DMS79 (cell line): ENCODE data around the gene GPR158.
"Not testable (repeated sequence)": the region's sequence is repeated elsewhere in the genome, so short reads cannot be mapped to it uniquely, and the experiment has no call there.

Source experiments
- DNase-seq: peaks from one replicate; lab custom pipeline; 2025; lab: John Stamatoyannopoulos, UW

GPR158 gene

DNA sequence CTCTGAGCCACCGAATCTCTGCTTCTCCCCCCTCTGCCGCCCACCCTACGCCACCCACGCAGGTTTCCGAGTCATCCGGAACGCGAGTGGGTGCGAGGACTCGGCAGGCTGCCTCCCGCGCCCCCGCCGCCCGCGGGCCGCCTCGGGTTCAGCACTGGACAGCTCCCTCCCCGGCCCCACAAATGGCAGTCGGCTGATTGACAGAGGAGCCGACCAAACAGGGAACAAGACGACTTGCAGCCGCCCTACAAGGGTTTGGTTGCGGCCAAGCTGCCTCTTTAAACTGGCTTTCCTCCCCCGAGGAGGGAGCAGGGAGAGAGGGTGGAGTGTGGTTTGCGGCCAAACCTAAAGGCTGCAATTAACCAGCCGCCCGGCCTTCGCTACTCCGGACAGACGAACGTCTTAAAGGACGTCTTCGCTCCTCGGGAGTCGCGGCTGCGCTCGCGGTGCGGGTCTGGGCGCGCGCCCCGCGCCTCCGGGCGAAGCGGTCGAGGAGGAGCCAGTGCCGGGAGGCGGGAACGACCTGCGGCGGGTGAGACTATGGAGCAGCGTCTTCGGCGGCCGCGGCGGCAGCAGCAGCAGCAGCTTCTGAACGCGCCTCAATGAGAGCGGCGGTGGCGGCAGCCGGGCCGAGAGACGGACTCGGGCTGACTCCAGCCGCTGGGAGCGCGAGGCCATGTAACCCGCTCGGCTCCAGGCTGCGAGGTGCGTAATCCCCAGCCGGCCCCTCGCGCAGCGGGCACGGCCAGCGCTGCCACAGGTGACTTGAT, at the start of gene GPR158:
TSS of gene GPR158 (plus strand) at position 541 of the 770 bp plus-strand sequence. CDS start 420 bp downstream, outside the sequence.
- peak; percentile 68 for DNase-seq

DNA sequence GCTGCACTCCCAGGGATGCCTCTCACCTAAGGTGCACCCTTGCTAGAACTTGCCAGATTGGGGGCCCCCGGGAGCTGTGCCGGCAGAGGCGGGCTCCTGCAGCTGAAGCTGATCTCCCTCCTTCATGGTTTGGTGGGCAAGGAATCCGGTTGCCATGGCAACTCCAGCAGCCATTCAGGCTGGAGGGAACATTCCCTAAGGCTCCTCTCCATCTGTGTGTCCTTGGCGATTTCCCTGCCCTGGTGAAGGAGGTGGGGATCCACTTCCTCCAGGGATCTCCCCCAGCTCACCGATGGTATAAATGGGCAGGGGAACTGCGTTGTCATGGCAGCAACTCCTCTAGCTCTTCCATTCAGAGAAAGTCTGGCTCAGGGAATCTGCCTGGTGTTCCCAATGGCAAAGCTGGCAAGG, 49.6 kb upstream of the GPR158 start:
- peak; percentile 11 for DNase-seq

GRCh38 chr10:25129592-25129991, 45.2 kb upstream of the GPR158 start:
- no peak for DNase-seq

GRCh38 chr10:25130906-25131305, 43.9 kb upstream of the GPR158 start:
- no peak for DNase-seq

DNA sequence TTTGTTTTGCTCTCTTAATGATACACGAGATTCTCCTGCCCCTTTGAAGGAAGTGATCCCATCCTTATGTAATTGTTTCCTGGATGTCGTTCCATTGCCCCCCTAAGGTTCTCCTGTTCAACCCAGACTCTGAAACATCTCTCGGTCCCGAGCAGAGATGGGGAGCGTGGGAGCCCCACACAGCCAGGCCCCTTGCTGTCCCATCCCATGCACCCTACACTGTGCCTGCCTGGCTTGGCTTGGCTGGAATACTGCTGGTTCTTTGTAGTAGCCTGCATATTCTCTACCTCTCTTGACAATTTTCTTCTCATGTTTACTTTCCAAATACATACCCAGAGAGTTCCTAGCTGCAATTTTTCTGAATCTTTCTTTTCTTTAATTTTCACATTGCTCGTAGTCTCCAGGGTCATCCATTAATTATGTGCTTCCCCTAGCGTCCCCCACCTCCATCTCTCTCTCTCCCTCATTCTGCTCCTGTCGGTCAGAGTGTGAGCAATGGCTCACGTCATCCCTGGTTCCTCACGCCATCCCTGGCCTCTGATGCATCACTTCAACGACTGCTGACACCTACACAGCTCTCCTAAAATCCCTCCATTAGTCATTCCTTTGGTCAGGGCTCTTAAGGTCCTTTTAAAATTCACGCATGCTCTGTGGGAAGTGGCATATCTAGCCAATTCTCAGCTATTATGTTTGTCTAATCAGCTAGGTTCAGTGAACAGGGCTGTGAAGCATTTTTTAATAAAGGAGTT, 32.5 kb upstream of the GPR158 start:
- DNase-seq = no peak

GRCh38 chr10:25157650-25158049, 17.2 kb upstream of the GPR158 start:
- no peak for DNase-seq

DNA sequence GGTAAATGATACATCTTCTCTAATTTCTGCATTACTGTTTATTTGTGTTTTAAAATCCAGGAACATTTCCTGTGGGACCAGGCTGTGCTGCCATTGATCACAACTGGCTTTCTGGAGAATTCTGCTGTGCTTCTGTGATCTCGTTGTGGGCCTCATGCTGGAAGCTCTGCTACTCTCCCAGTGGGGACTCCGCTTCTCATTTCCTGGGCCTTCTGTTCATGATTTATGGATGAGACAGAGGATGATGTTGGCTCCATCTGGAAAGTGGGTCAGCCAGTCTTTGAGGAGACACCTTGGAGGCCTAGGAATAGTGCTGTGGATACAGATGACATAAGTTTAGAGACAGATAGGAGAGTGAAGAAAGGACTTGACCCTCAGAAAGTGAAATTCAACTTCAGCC, 15.2 kb upstream of the GPR158 start:
- DNase-seq = no peak

DNA sequence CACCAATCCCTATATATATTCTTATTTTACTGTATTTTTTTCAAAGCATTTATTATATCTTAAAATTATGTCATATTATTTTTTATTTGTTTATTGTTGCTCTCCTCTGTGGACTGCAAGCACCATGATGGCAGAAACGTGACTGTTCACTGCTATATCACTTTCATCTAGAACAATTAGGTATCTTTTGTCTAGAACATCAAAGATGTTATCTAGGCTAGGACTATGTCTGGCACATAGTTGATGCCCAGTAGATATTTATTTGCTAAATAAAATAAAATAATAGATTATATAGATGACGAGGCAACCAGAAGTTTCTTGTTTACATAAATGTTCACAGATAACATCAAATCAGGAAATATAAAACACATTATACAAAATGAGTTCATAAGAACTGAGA, 12.4 kb upstream of the GPR158 start:
- no peak for DNase-seq

DNA sequence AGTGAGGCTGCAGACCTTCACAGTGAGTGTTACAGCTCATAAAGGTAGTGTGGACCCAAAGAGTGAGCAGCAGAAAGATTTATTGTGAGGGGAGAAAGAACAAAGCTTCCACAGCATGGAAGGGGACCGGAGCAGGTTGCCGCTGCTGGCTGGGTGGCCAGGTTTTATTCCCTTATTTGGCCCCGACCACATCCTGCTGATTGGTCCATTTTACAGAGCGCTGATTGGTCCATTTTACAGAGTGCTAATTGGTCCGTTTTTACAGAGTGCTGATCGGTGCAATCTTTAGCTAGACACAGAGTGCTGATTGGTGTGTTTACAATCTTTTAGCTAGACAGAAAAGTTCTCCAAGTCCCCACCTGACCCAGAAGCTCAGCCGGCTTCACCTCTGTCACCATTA, 11.3 kb upstream of the GPR158 start:
- not testable (repeated sequence) for DNase-seq

DNA sequence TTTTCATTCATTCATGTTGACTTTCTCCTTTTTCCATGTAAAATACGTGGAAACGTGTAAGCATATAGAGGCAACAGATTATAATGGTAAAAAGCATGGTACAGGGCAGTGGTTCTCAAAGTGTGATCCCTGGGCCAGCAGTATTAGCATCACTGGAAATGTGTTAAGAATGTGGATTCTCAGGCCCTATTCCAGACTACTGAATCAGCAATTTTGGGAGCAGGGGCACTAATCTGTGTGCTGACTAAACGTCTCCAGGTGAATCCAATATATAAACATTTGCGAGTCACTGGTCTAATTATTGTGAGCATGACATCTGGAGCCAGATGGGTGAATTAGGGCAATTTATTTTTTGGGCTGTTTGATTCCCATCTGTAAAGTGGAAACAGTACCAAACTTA, 5.1 kb upstream of the GPR158 start:
- no peak for DNase-seq

- no peak for DNase-seq
These were observed 4.2 kb upstream of the GPR158 start for GRCh38 chr10:25170627-25171026.

DNA sequence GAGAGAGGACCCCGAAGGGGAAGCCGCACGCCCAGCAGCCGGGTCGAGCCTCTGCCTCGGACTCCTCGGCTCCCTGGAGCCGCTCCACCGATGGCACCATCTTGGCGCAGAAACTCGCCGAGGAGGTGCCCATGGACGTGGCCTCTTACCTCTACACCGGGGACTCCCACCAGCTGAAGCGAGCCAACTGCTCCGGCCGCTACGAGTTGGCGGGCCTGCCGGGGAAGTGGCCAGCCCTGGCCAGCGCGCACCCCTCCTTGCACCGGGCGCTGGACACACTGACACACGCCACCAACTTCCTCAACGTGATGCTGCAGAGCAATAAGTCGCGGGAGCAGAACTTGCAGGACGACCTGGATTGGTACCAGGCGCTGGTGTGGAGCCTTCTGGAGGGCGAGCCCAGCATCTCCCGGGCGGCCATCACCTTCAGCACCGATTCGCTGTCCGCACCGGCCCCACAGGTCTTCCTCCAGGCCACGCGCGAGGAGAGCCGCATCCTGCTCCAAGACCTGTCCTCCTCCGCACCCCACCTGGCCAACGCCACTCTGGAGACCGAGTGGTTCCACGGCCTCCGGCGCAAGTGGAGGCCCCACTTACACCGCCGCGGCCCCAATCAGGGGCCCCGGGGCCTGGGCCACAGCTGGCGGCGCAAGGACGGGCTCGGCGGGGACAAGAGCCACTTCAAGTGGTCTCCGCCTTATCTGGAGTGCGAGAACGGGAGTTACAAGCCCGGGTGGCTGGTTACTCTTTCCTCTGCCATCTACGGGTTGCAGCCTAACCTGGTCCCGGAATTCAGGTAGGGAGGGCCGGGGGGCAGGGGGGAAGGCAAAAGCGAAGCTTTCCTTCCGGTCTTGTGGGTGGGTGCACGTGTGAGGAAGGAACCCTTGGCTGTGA, 973 bp downstream of the GPR158 start:
- peak; percentile 19 for DNase-seq

DNA sequence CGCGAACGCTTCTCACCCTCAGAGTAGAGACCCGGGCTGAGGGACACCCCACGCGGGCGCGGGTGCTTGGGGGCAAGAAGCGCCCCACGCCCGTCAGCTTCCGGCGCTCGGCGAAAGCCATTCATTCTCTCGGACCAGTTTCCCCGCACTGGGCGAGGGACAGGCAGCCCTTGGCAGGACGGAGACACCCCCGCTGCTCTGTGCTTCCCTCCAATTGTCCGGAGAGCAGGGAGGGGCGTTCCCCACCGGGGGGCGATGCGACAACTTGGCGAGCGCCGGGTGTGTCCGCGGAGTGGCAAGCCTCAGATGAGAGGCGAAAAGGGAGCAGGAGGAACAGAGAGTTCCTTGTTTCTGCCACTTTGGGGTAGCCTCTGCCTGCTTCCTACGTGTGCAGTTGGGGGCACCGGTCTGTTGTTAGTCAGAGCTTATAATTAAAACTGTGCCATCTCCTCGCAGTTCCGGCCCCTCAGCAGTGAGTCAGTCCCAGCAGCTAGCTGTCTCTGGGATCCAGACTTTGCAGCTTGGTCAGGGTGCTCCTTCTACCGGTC, 1.7 kb downstream of the GPR158 start:
- DNase-seq = no peak

DNA sequence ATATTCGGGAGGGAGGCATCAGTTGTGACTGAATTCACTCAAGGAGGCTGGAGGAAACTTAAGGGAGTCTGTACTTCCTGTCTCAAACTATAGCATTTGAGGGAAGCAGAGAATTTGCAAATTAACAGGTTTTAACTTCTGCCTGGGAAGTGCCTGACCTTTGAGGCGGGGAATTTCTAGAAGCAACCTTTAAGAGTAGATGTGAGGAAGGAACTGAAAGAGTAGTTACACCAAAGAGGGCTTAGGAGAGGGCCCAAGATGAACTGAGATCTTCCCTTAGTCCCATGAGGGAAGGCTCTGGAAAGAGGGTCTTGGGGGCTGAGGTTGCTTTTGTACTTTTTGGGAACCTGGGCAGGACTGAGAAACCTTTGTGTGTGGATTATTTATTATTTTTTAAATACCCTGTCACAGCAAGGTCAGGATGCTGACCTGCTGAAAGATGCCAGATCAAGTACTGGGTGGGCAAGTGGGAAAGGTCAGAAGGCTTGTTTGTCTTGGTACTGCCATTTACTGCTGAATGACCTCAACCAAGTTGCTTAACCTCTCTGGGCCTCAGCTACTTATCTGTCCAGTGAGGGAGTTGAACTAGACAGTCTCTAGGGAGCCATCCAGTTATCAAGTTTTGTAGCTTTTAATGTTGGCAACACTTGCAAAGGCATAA, 2.4 kb downstream of the GPR158 start:
- no peak for DNase-seq

DNA sequence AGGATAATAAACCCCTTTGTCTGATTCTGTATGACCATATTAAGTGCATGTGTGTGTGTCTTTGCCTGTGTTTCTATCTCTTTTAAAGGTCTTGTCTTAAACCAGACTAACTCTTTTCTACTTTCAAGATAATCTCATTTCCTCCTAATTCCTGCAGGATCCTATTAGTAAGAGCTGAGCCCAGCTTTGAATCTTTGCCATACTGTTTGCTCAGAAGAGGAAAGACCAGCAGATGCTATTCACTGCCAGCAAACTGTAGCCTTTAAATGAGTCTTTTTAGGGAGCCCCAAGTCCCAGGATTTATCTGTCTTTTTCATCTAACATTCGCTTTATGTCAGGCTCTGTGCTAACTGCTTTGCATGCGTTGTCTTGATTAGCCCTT, 2.9 kb downstream of the GPR158 start:
- no peak for DNase-seq

DNA sequence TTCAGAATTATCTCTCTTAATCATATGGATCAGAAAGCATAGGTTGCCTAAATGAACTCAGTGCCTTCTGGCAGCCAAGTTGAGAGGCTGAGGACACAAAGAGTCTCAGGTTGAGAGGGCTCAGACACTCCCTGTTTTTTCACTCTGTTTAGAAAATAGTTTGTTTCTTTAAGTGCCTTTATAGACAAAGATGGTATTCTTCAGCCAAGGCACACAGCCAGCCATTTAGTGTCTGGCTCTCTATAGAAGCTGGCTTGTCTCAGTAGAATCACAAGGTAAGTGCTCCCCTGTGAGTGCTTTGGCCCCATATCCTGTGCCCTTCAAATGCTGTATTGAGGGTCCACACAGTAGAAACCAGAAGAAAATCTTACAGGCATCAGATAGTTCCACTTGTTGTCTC, 3.6 kb downstream of the GPR158 start:
- no peak for DNase-seq

- DNase-seq = no peak
These were observed 6.0 kb downstream of the GPR158 start for GRCh38 chr10:25180801-25181200.

DNA sequence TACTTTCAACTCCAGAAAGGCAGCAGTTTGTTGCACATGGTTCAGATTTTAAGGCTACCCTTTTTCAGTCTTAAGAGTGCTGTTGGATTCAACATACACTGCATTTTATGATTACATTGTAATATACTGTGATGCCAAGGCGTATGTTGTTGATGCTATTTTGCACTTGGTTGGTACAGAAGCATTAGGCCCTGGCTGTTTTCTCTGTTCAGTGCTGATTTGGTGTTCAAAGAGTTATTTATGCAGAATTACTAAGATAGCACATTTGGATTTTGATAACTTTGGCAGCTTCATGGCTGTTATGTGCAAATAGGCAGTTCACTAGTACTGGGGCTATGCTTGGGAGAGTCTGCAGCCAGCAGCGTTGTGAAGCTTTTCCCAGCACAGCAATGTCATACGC, 7.8 kb downstream of the GPR158 start:
- DNase-seq = no peak

- no peak for DNase-seq
These were observed 16.5 kb downstream of the GPR158 start for GRCh38 chr10:25191162-25191895.

- no peak for DNase-seq
These were observed 23.4 kb downstream of the GPR158 start for GRCh38 chr10:25198151-25198550.
